HG03342 (cell line): ENCODE measurements around the gene KRTAP1-4.
"Not testable (repeated sequence)": the region's sequence is repeated elsewhere in the genome, so short reads cannot be mapped to it uniquely, and the experiment has no call there.

Experiments used
- ATAC-seq: cut with Tn5 transposase; IDR thresholded peaks from one replicate; pipeline ENCODE4 v1.9.1; 2021; ENCODE audit warnings: mild to moderate bottlenecking, moderate library complexity; ENCODE audit not compliant: unreplicated experiment

Gene KRTAP1-4

GRCh38 chr17:41049110-41049509 is 19.1 kb upstream of the KRTAP1-4 start:
- ATAC-seq = no peak

- ATAC-seq = no peak
Measured at GRCh38 chr17:41048441-41048840, 18.4 kb upstream of the KRTAP1-4 start.

GRCh38 chr17:41046735-41047465 is 16.9 kb upstream of the KRTAP1-4 start, which contains the start of gene KRTAP2-1:
Gene KRTAP2-1 (minus strand): TSS chr17:41047316. CDS start chr17:41047267, 49 bp downstream.
- ATAC-seq = not testable (repeated sequence)

GRCh38 chr17:41042953-41043352 is 13.0 kb upstream of the KRTAP1-4 start:
- no peak for ATAC-seq

GRCh38 chr17:41040783-41041571 is 11.0 kb upstream of the KRTAP1-4 start, which contains the start of gene KRTAP1-1:
Gene KRTAP1-1 (minus strand): TSS chr17:41041450. CDS start chr17:41041397, 53 bp downstream.
- ATAC-seq = not testable (repeated sequence)

- ATAC-seq = no peak
Measured at GRCh38 chr17:41037853-41038350, 7.9 kb upstream of the KRTAP1-4 start.

GRCh38 chr17:41034346-41034935 is 4.4 kb upstream of the KRTAP1-4 start, which contains the start of gene KRTAP1-3:
Gene KRTAP1-3 (minus strand): TSS chr17:41034874. CDS start chr17:41034821, 53 bp downstream.
- not testable (repeated sequence) for ATAC-seq

- ATAC-seq = no peak
Measured at GRCh38 chr17:41026715-41027471, 3.1 kb downstream of the KRTAP1-4 start, which contains the start of gene KRTAP1-5. Gene KRTAP1-5 (minus strand): TSS chr17:41027208. CDS start chr17:41027155, 53 bp downstream.

GRCh38 chr17:41024697-41025096 is 5.3 kb downstream of the KRTAP1-4 start:
- ATAC-seq = no peak

GRCh38 chr17:41020336-41020735 is 9.7 kb downstream of the KRTAP1-4 start:
- no peak for ATAC-seq

- no peak for ATAC-seq
Measured at GRCh38 chr17:41019415-41019814, 10.6 kb downstream of the KRTAP1-4 start.

- no peak for ATAC-seq
Measured at GRCh38 chr17:41018541-41018940, 11.5 kb downstream of the KRTAP1-4 start.

GRCh38 chr17:41016578-41017215 is 13.3 kb downstream of the KRTAP1-4 start:
- ATAC-seq = no peak

GRCh38 chr17:41015454-41015853 is 14.5 kb downstream of the KRTAP1-4 start:
- no peak for ATAC-seq

- no peak for ATAC-seq
Measured at GRCh38 chr17:41013606-41014005, 16.4 kb downstream of the KRTAP1-4 start.

- no peak for ATAC-seq
Measured at GRCh38 chr17:41013181-41013580, 16.8 kb downstream of the KRTAP1-4 start.

- no peak for ATAC-seq
Measured at GRCh38 chr17:41012326-41013120, 17.5 kb downstream of the KRTAP1-4 start.

- no peak for ATAC-seq
Measured at GRCh38 chr17:41010441-41010840, 19.6 kb downstream of the KRTAP1-4 start.

GRCh38 chr17:41009936-41010335 is 20.1 kb downstream of the KRTAP1-4 start:
- no peak for ATAC-seq
